GM12878 (cell line): ENCODE data around the gene MOG.

Source experiments
- ATF2 ChIP-seq: IDR thresholded peaks from 2 replicates; pipeline ENCODE4 v1.6.1; 2012; ENCODE audit warnings: low read length, inconsistent platforms
- CBX5 ChIP-seq: sonication (generic); IDR thresholded peaks from 2 replicates; pipeline ENCODE4 v1.6.1; 2016; ENCODE audit warnings: low read depth, moderate library complexity, mild to moderate bottlenecking, inconsistent platforms
- CEBPB ChIP-seq, 2 experiments: fragments of 150-350 bp in 1 of 2; IDR thresholded peaks; 2 replicates each; pipeline ENCODE4 v1.6.1; 2012 to 2014; ENCODE audit warnings: low read depth in 2 of 2, low read length in 2 of 2, borderline replicate concordance in 1 of 2, inconsistent platforms in 1 of 2
- CTCF ChIP-seq, 3 experiments: IDR thresholded peaks in 2 of 3; conservative IDR thresholded peaks in 1 of 3; 2 replicates each; pipeline ENCODE4 v1.5.1; 2011; ENCODE audit warnings: low read depth in 3 of 3, low read length in 3 of 3, mild to moderate bottlenecking in 3 of 3, control low read depth in 2 of 3, moderate library complexity in 2 of 3, inconsistent platforms in 1 of 3, mixed read lengths in 1 of 3; ENCODE audit not compliant: control insufficient read depth in 2 of 3, insufficient read depth in 1 of 3; ENCODE audit errors: extremely low read depth in 1 of 3
- HDAC6 ChIP-seq: fragments of 200-600 bp; sonication (generic); IDR thresholded peaks from one replicate; pipeline ENCODE4 v1.8.0; 2017; ENCODE audit warnings: antibody characterized with exemption; ENCODE audit not compliant: unreplicated experiment
- MTA2 ChIP-seq: fragments of 450-650 bp; IDR thresholded peaks from 2 replicates; pipeline ENCODE4 v1.6.1; 2016; ENCODE audit warnings: low read depth, mild to moderate bottlenecking, moderate library complexity
- POLR2A ChIP-seq: IDR thresholded peaks from 2 replicates; pipeline ENCODE4 v1.6.1; 2011; ENCODE audit warnings: low read depth, mild to moderate bottlenecking, low read length
- SIX5 ChIP-seq: IDR thresholded peaks from 2 replicates; pipeline ENCODE4 v1.6.1; 2011; ENCODE audit warnings: mild to moderate bottlenecking, low read depth, low read length, moderate library complexity; ENCODE audit not compliant: severe bottlenecking

GRCh38 chr6:29611426-29611825 is 45.5 kb upstream of the MOG start:
- no peak for TF ChIP-seq SIX5
- no peak for TF ChIP-seq MTA2
- TF ChIP-seq ATF2, result no peak
- no peak for TF ChIP-seq CTCF (IDR thresholded peaks at IDR 0.05 in 2 of 3, conservative IDR thresholded peaks at IDR 0.05 in 1 of 3; ENCODE audit: control insufficient read depth in 2 of 3, extremely low read depth in 1 of 3, insufficient read depth in 1 of 3, low read depth in 3 of 3, low read length in 3 of 3)
- TF ChIP-seq POLR2A, result no peak
- TF ChIP-seq CEBPB (IDR thresholded peaks at IDR 0.05; ENCODE audit: borderline replicate concordance in 1 of 2, low read depth in 2 of 2, low read length in 2 of 2), result no peak
- TF ChIP-seq CBX5, result no peak
- no peak for TF ChIP-seq HDAC6
